ENCODE measurements around the gene ARHGEF28. TPM values are rescaled to one million over a fixed set of nuclear protein-coding genes. Genes with fewer than 3 reads are reported as not detected.

The ARHGEF28 gene
- total RNA-seq, 4 donors from 2014 or later, result 9.8 to 18.7 (median 18.6) TPM

GRCh38 chr5:73642344-73642743, 16.3 kb downstream of the ARHGEF28 start:
- intact Hi-C loops (cut with DNase I; ENCODE audit: low total_unique reads) (no loop called here), in situ Hi-C loops (cut with MboI; ENCODE audit: low pct_ligation_motif_present in 1 of 4, low pct_unique_long_range_greater_than_20kb in 1 of 4, low sequenced_read_pairs in 3 of 4) (no loop called here)
- TF ChIP-seq CTCF (IDR thresholded peaks at IDR 0.05) (no peak), POLR2AphosphoS5 (IDR thresholded peaks at IDR 0.05) (no peak), EP300 (IDR thresholded peaks at IDR 0.05; ENCODE audit: low read depth) (no peak), POLR2A (IDR thresholded peaks at IDR 0.05) (no peak)
- DNase-seq, result no peak
- 89 to 93% methylated on average over 3 to 4 of the region's 4 CpGs for WGBS, 2 donors (ENCODE audit: low coverage in 1 of 2)
- no peak overlapping the region for H3K4me3 ChIP-seq
- H3K9me3 ChIP-seq, result no peaks in the 10 kb centered on the region
- no peaks in the 10 kb centered on the region for H3K27me3 ChIP-seq
- H3K4me1 ChIP-seq, result no peaks in the 10 kb centered on the region
- H3K27ac ChIP-seq, result no peak overlapping the region
- no peaks in the 10 kb centered on the region for H3K36me3 ChIP-seq

GRCh38 chr5:73644385-73644963, 18.5 kb downstream of the ARHGEF28 start:
- Histone ChIP-seq H3K36me3 (no peaks in the 10 kb centered on the region), H3K27me3 (no peaks in the 10 kb centered on the region), H3K4me3 (no peak overlapping the region), H3K4me1 (no peaks in the 10 kb centered on the region), H3K9me3 (no peaks in the 10 kb centered on the region), H3K27ac (no peak overlapping the region)
- DNase-seq, result no peak
- intact Hi-C loops (cut with DNase I; ENCODE audit: low total_unique reads) (no loop called here), in situ Hi-C loops (cut with MboI; ENCODE audit: low pct_ligation_motif_present in 1 of 4, low pct_unique_long_range_greater_than_20kb in 1 of 4, low sequenced_read_pairs in 3 of 4) (no loop called here)
- TF ChIP-seq POLR2A (IDR thresholded peaks at IDR 0.05) (no peak), CTCF (IDR thresholded peaks at IDR 0.05) (no peak), POLR2AphosphoS5 (IDR thresholded peaks at IDR 0.05) (no peak)
- 81 to 100% methylated on average over 1 to 3 of the region's 3 CpGs for WGBS, 2 donors (ENCODE audit: low coverage in 1 of 2)

GRCh38 chr5:73647721-73648120, 21.7 kb downstream of the ARHGEF28 start:
- in situ Hi-C loops (cut with MboI; ENCODE audit: low pct_ligation_motif_present in 1 of 4, low pct_unique_long_range_greater_than_20kb in 1 of 4, low sequenced_read_pairs in 3 of 4), result no loop called here
- peaks cover 0 to 9% (median 4%) of the 10 kb centered on the region in 4 donors for H3K4me1 ChIP-seq
- no peak overlapping the region for H3K27ac ChIP-seq

GRCh38 chr5:73648515-73648914, 22.5 kb downstream of the ARHGEF28 start:
- Histone ChIP-seq H3K4me1 (peaks cover 0 to 13% (median 6%) of the 10 kb centered on the region in 4 donors), H3K27ac (no peak overlapping the region), H3K36me3 (no peaks in the 10 kb centered on the region), H3K9me3 (no peaks in the 10 kb centered on the region), H3K4me3 (no peak overlapping the region), H3K27me3 (no peaks in the 10 kb centered on the region)
- 83 to 100% methylated on average over 1 of the region's 1 CpG for WGBS, 2 donors (ENCODE audit: low coverage in 1 of 2)
- no peak for DNase-seq
- in situ Hi-C loops (cut with MboI; ENCODE audit: low pct_ligation_motif_present in 1 of 4, low pct_unique_long_range_greater_than_20kb in 1 of 4, low sequenced_read_pairs in 3 of 4) (no loop called here), intact Hi-C loops (cut with DNase I; ENCODE audit: low total_unique reads) (no loop called here)
- no peak for TF ChIP-seq EP300 (IDR thresholded peaks at IDR 0.05; ENCODE audit: low read depth)
- TF ChIP-seq POLR2AphosphoS5 (IDR thresholded peaks at IDR 0.05), result no peak
- no peak for TF ChIP-seq POLR2A (IDR thresholded peaks at IDR 0.05)
- TF ChIP-seq CTCF (IDR thresholded peaks at IDR 0.05), result no peak

More at GRCh38 chr5:73647721-73648120, 21.7 kb downstream of the ARHGEF28 start:
- DNase-seq, result no peak
- Histone ChIP-seq H3K9me3 (no peaks in the 10 kb centered on the region), H3K36me3 (no peaks in the 10 kb centered on the region), H3K4me3 (no peak overlapping the region), H3K27me3 (no peaks in the 10 kb centered on the region)
- no peak for TF ChIP-seq POLR2A (IDR thresholded peaks at IDR 0.05)
- TF ChIP-seq CTCF (IDR thresholded peaks at IDR 0.05), result no peak
- no peak for TF ChIP-seq EP300 (IDR thresholded peaks at IDR 0.05; ENCODE audit: low read depth)
- TF ChIP-seq POLR2AphosphoS5 (IDR thresholded peaks at IDR 0.05), result no peak
- intact Hi-C loops (cut with DNase I; ENCODE audit: low total_unique reads), result no loop called here
